Thyroid gland (tissue), 4 donors: Measurements from ENCODE around the gene GLE1.

ENCODE experiments used
- CTCF ChIP-seq, 6 experiments: fragments of 200-600 bp in 3 of 6; fragments of 450-650 bp in 3 of 6; sonication (generic) in 3 of 6; IDR thresholded peaks; one replicate each; pipeline ENCODE4 v1.5.1; 2016 to 2019; ENCODE audit warnings: antibody characterized with exemption in 6 of 6, mild to moderate bottlenecking in 2 of 6, inconsistent platforms in 1 of 6, moderate library complexity in 1 of 6
- POLR2A ChIP-seq, 2 donors: fragments of 450-650 bp; IDR thresholded peaks; one replicate each; pipeline ENCODE4 v1.6.1; 2017; ENCODE audit warnings: antibody characterized with exemption in 2 of 2, mild to moderate bottlenecking in 2 of 2, moderate library complexity in 1 of 2

GRCh38 chr9:128580731-128581130, 76.2 kb downstream of the GLE1 start:
- TF ChIP-seq CTCF (IDR thresholded peaks at IDR 0.05) (no peak), POLR2A (IDR thresholded peaks at IDR 0.05) (no peak)
